GM12878 (cell line): ENCODE data around the gene NACA. TPM values are rescaled to one million over a fixed set of nuclear protein-coding genes. Genes with fewer than 3 reads are reported as not detected.

Source experiments
- ATAC-seq: fragments of 200-7000 bp; cut with Tn5 transposase; 3 replicates; pipeline ENCODE4 v1.9.1; 2020; ENCODE audit warnings: mild to moderate bottlenecking, moderate library complexity
- BruUV-seq: library from RNA; stranded (reverse); fragments of 400-500 nt; replicated peaks from 2 replicates; lab custom pipeline; 2021; lab: Mats Ljungman, UMichigan
- CTCF ChIA-PET: fragments of 300-600 bp; sonication (Branson Sonifier 250); formaldehyde crosslinking; extraction: SDS; loops from one replicate; lab custom pipeline; 2021; ENCODE audit warnings: inconsistent platforms; lab: Yijun Ruan, JAX
- POLR2A ChIA-PET: fragments of 350-600 bp; formaldehyde crosslinking; extraction: SDS; loops from one replicate; lab custom pipeline; 2021; ENCODE audit warnings: inconsistent platforms; lab: Charles Lee
- RAD21 ChIA-PET: fragments of 300-600 bp; sonication (Branson Sonifier 250); formaldehyde crosslinking; loops from one replicate; lab custom pipeline; 2023; ENCODE audit warnings: antibody characterized with exemption; ENCODE audit not compliant: unreplicated experiment; lab: Charles Lee
- SMC1A ChIA-PET: fragments of 300-600 bp; sonication (Branson Sonifier 250); formaldehyde crosslinking; loops from one replicate; lab custom pipeline; 2023; ENCODE audit not compliant: unreplicated experiment, uncharacterized antibody; lab: Charles Lee
- DNase-seq: peaks from one replicate; pipeline ENCODE4 v3.0.0-alpha.2; 2011; ENCODE audit warnings: low read depth, low spot score
- FAIRE-seq: peaks from 3 replicates; lab custom pipeline; 2011; peaks lifted over from hg19 to GRCh38; lab: Jason Lieb, UNC
- H2AFZ ChIP-seq: 2 replicates; pipeline ENCODE4 v1.6.0; 2011; ENCODE audit warnings: low read depth, low read length, control low read depth; ENCODE audit not compliant: control insufficient read depth
- H3K27ac ChIP-seq: 2 replicates; pipeline ENCODE4 v1.5.1; 2011; ENCODE audit warnings: control low read depth; ENCODE audit not compliant: control insufficient read depth, insufficient read depth
- H3K27me3 ChIP-seq, 2 experiments: replicated peaks in 1 of 2; 2 replicates each; pipeline versions ENCODE4 v1.6.0 to v1.6.1; 2011; ENCODE audit warnings: low read length in 1 of 2; ENCODE audit not compliant: control insufficient read depth in 2 of 2, insufficient read depth in 2 of 2
- H3K36me3 ChIP-seq, 2 experiments: 2 replicates each; pipeline ENCODE4 v1.5.1; 2011; ENCODE audit warnings: low read length in 1 of 2; ENCODE audit not compliant: control insufficient read depth in 2 of 2, insufficient read depth in 2 of 2
- H3K4me1 ChIP-seq: 2 replicates; pipeline ENCODE4 v1.6.1; 2011; ENCODE audit warnings: mild to moderate bottlenecking, low read length, moderate library complexity, mixed read lengths; ENCODE audit not compliant: control insufficient read depth, insufficient read depth
- H3K4me2 ChIP-seq: 2 replicates; pipeline ENCODE4 v1.6.0; 2011; ENCODE audit warnings: control low read depth; ENCODE audit not compliant: control insufficient read depth, insufficient read depth
- H3K4me3 ChIP-seq: fragments of 200-600 bp; sonication (generic); 2 replicates; pipeline ENCODE4 v1.5.1; 2016
- H3K79me2 ChIP-seq: 2 replicates; pipeline ENCODE4 v1.6.0; 2011; ENCODE audit warnings: low read length; ENCODE audit not compliant: control insufficient read depth, insufficient read depth
- H3K9ac ChIP-seq: 2 replicates; pipeline ENCODE4 v1.8.0; 2011; ENCODE audit warnings: low read length, control low read depth, mixed read lengths; ENCODE audit not compliant: control insufficient read depth, insufficient read depth
- H3K9me3 ChIP-seq: replicated peaks from 3 replicates; pipeline ENCODE4 v1.5.1; 2011; ENCODE audit warnings: mild to moderate bottlenecking, low read length; ENCODE audit not compliant: control insufficient read depth, insufficient read depth
- H4K20me1 ChIP-seq: 2 replicates; pipeline ENCODE4 v1.6.0; 2011; ENCODE audit not compliant: control insufficient read depth, insufficient read depth
- BCL3 ChIP-seq: IDR thresholded peaks from 2 replicates; pipeline ENCODE4 v1.6.1; 2011; ENCODE audit warnings: borderline replicate concordance, low read depth, mild to moderate bottlenecking, moderate library complexity, low read length; ENCODE audit not compliant: insufficient read depth, poor library complexity, severe bottlenecking
- CTCF ChIP-seq, 3 experiments: IDR thresholded peaks in 2 of 3; conservative IDR thresholded peaks in 1 of 3; 2 replicates each; pipeline ENCODE4 v1.5.1; 2011; ENCODE audit warnings: low read depth in 3 of 3, low read length in 3 of 3, mild to moderate bottlenecking in 3 of 3, control low read depth in 2 of 3, moderate library complexity in 2 of 3, inconsistent platforms in 1 of 3, mixed read lengths in 1 of 3; ENCODE audit not compliant: control insufficient read depth in 2 of 3, insufficient read depth in 1 of 3; ENCODE audit errors: extremely low read depth in 1 of 3
- EP300 ChIP-seq, 2 experiments: fragments of 150-350 bp in 1 of 2; IDR thresholded peaks; 2 replicates each; pipeline ENCODE4 v1.6.1; 2011 to 2012; ENCODE audit warnings: low read depth in 2 of 2, low read length in 2 of 2, borderline replicate concordance in 1 of 2, improper control_type of control experiment in 1 of 2, inconsistent platforms in 1 of 2; ENCODE audit not compliant: control insufficient read depth in 1 of 2
- FOXM1 ChIP-seq: IDR thresholded peaks from 2 replicates; pipeline ENCODE4 v1.6.1; 2012; ENCODE audit warnings: low read depth, mild to moderate bottlenecking, inconsistent platforms, low read length, moderate library complexity
- HDGF ChIP-seq: fragments of 450-650 bp; IDR thresholded peaks from 2 replicates; pipeline ENCODE4 v1.6.1; 2016; ENCODE audit warnings: antibody characterized with exemption
- JUND ChIP-seq: IDR thresholded peaks from 2 replicates; pipeline ENCODE4 v1.6.1; 2012; ENCODE audit warnings: low read depth, mild to moderate bottlenecking, low read length, improper control_type of control experiment, moderate library complexity
- MXI1 ChIP-seq: fragments of 150-350 bp; IDR thresholded peaks from 2 replicates; pipeline ENCODE4 v1.6.1; 2011; ENCODE audit warnings: low read depth, mild to moderate bottlenecking, inconsistent platforms, low read length, improper control_type of control experiment
- NFXL1 ChIP-seq: fragments of 450-650 bp; IDR thresholded peaks from 2 replicates; pipeline ENCODE4 v1.6.1; 2017; ENCODE audit warnings: antibody characterized with exemption, mild to moderate bottlenecking, borderline replicate concordance
- SPI1 ChIP-seq: IDR thresholded peaks from 2 replicates; pipeline ENCODE4 v1.6.1; 2011; ENCODE audit warnings: low read depth, mild to moderate bottlenecking, low read length, moderate library complexity, borderline replicate concordance; ENCODE audit not compliant: insufficient read depth
- SREBF1 ChIP-seq: IDR thresholded peaks from 2 replicates; pipeline ENCODE4 v1.6.1; 2012; ENCODE audit warnings: mild to moderate bottlenecking, low read length
- TCF7 ChIP-seq: IDR thresholded peaks from 2 replicates; pipeline ENCODE4 v1.6.1; 2014; ENCODE audit warnings: antibody characterized with exemption, borderline replicate concordance
- WGBS: methylation state at CpG from one replicate; pipeline ENCODE4 v1.1.6; 2016; ENCODE audit warnings: low lambda C conversion rate; ENCODE audit not compliant: insufficient replicate concordance, insufficient coverage; ENCODE audit errors: missing lambda C conversion rate; 5-methylcytosine and 5-hydroxymethylcytosine counted together
- in situ Hi-C: fragments of 300-500 bp; cut with MboI; formaldehyde crosslinking; loops from 9 replicates; pipeline ENCODE4 v1.14.3; 2018; ENCODE audit warnings: mixed read lengths
- intact Hi-C: fragments of 100-400 bp; cut with micrococcal nuclease; formaldehyde crosslinking; loops from one replicate; pipeline ENCODE4 v1.14.2; 2022; ENCODE audit not compliant: unreplicated experiment
- polyA plus RNA-seq, 11 experiments: library from polyadenylated mRNA; depleted of rRNA in 4 of 11; unstranded in 6 of 11; stranded (reverse) in 5 of 11; fragments of >200 nt; fragmentation: Nextera tagmentation in 4 of 11; fragmentation: Illumina TruSeq in 1 of 11; extraction: Ambion mirVana in 4 of 11; extraction: Trizol in 1 of 11; gene quantifications; 1 replicate in 1 of 11; 2 replicates in 10 of 11; pipeline versions ENCODE4 v1.2.1 to v1.2.3, GENCODE V29; 2011 to 2016; ENCODE audit warnings: inconsistent platforms in 2 of 11, missing spikeins in 2 of 11, low read depth in 1 of 11
- total RNA-seq, 4 experiments: library from RNA; depleted of rRNA in 3 of 4; stranded (reverse); fragments of >200 nt in 3 of 4; fragmentation: Illumina TruSeq in 1 of 4; extraction: Trizol in 1 of 4; gene quantifications; 2 replicates each; pipeline versions ENCODE4 v1.2.1 to v1.2.3, GENCODE V29; 2013 to 2021

Gene NACA
- total and polyA plus RNA-seq, 10 of the 15 experiments (the other 5 are each of a cell fraction or from before 2014, with no cell fraction given), result 1,181 to 2,782 (median 1,905) TPM

- TF ChIP-seq EP300 (IDR thresholded peaks at IDR 0.05; ENCODE audit: borderline replicate concordance in 1 of 2, control insufficient read depth in 1 of 2, low read depth in 2 of 2, low read length in 2 of 2), result no peak
Measured at GRCh38 chr12:56772625-56773024, 47.5 kb upstream of the NACA start (continued).

DNA sequence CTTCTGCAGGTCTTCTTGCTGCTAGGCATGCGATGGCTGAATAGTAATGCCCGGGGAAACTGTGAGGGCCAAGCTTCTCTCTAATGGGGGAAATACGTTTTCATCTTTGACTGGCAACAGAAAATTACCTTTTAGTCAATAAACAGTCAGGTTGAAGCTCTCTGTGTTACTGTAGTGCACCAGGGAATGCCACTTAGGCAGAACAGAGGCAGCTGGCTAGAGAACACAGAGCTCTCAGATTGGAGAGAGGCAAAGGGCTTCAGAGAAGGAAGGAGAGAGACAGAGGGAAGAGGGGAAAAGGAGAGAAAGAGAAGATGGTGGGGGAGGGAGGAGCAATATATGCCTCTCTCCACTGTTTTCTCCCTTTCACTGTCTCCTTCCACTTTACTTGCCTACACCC is 44.8 kb upstream of the NACA start:
- no peaks in the 10 kb centered on the region for H3K79me2 ChIP-seq
- ChIA-PET CTCF (interaction anchor here (1.0 to 9.3 kb wide), 3 partner anchors 70 to 231 kb away, joined by 3 to 127 read pairs (median 3); partner anchors contain the start of gene ZBTB39), RAD21 (no interaction called here), POLR2A (no interaction called here), SMC1A (interaction anchor here (1.2 to 1.6 kb wide), 2 partner anchors 218 to 342 kb away, joined by 3 to 6 read pairs; no protein-coding TSS in a partner anchor)
- 67% methylated on average over 3 of the region's 3 CpGs for WGBS
- no peak overlapping the region for H3K4me2 ChIP-seq
- no peak overlapping the region for H3K27ac ChIP-seq
- H3K36me3 ChIP-seq, result no peaks in the 10 kb centered on the region
- ATAC-seq (no peak), DNase-seq (no peak), FAIRE-seq (no peak)
- BruUV-seq, result no TSS peak
- peaks cover 12% of the 10 kb centered on the region for H3K4me1 ChIP-seq
- intact Hi-C loops, result no loop called here
- TF ChIP-seq SREBF1 (no peak), JUND (no peak), CTCF (IDR thresholded peaks at IDR 0.05 in 2 of 3, conservative IDR thresholded peaks at IDR 0.05 in 1 of 3; ENCODE audit: control insufficient read depth in 2 of 3, extremely low read depth in 1 of 3, insufficient read depth in 1 of 3, low read depth in 3 of 3, low read length in 3 of 3) (no peak), HDGF (no peak), MXI1 (no peak), TCF7 (no peak), NFXL1 (no peak), FOXM1 (no peak), BCL3 (no peak), SPI1 (no peak)
- in situ Hi-C loops, result no loop called here
- H2AFZ ChIP-seq, result no peak overlapping the region
- H3K9ac ChIP-seq, result no peak overlapping the region
- no peaks in the 10 kb centered on the region for H3K27me3 ChIP-seq
- H3K4me3 ChIP-seq, result no peak overlapping the region
- H3K9me3 ChIP-seq, result no peaks in the 10 kb centered on the region
- no peaks in the 10 kb centered on the region for H4K20me1 ChIP-seq
